GM08714 (cell line): Measurements from ENCODE around the gene PIGQ.

Experiments
- H3K4me3 ChIP-seq: fragments of 200-500 bp; sonication (Bioruptor generic); 2 replicates; pipeline ENCODE4 v1.5.1; 2014; ENCODE audit warnings: mild to moderate bottlenecking, low read length, inconsistent platforms
- ZNF274 ChIP-seq: IDR thresholded peaks from 2 replicates; pipeline ENCODE4 v1.6.1; 2012; ENCODE audit warnings: mild to moderate bottlenecking, low read depth, low read length

PIGQ gene

GRCh38 chr16:528111-529011 is 41.4 kb upstream of the PIGQ start:
- H3K4me3 ChIP-seq = peak overlapping the region; percentile 66
- no peak for TF ChIP-seq ZNF274

- peak overlapping the region; percentile 66 for H3K4me3 ChIP-seq
- TF ChIP-seq ZNF274 = no peak
These were observed 40.7 kb upstream of the PIGQ start for GRCh38 chr16:529012-529575.

GRCh38 chr16:530111-530817 is 39.5 kb upstream of the PIGQ start:
- H3K4me3 ChIP-seq = no peak overlapping the region
- no peak for TF ChIP-seq ZNF274

GRCh38 chr16:531494-532125 is 38.2 kb upstream of the PIGQ start:
- TF ChIP-seq ZNF274 = no peak
- H3K4me3 ChIP-seq = no peak overlapping the region

GRCh38 chr16:533391-534123 is 36.2 kb upstream of the PIGQ start:
- no peak overlapping the region for H3K4me3 ChIP-seq
- TF ChIP-seq ZNF274 = no peak

- no peak overlapping the region for H3K4me3 ChIP-seq
- no peak for TF ChIP-seq ZNF274
These were observed 35.6 kb upstream of the PIGQ start for GRCh38 chr16:534135-534534.

GRCh38 chr16:534856-535445 is 34.8 kb upstream of the PIGQ start:
- H3K4me3 ChIP-seq = no peak overlapping the region
- no peak for TF ChIP-seq ZNF274

- TF ChIP-seq ZNF274 = no peak
- H3K4me3 ChIP-seq = no peak overlapping the region
These were observed 34.0 kb upstream of the PIGQ start for GRCh38 chr16:535446-536405.

- no peak overlapping the region for H3K4me3 ChIP-seq
These were observed 33.0 kb upstream of the PIGQ start for GRCh38 chr16:536746-537145.

GRCh38 chr16:537415-538335 is 32.1 kb upstream of the PIGQ start:
- H3K4me3 ChIP-seq = no peak overlapping the region
- no peak for TF ChIP-seq ZNF274

More at GRCh38 chr16:536746-537145, 33.0 kb upstream of the PIGQ start:
- TF ChIP-seq ZNF274 = no peak

GRCh38 chr16:539901-540530 is 29.8 kb upstream of the PIGQ start:
- TF ChIP-seq ZNF274 = no peak
- no peak overlapping the region for H3K4me3 ChIP-seq
